Right lobe of liver (tissue), 6 donors: ENCODE data around the gene MYOF. TPM values are rescaled to one million over a fixed set of nuclear protein-coding genes. Genes with fewer than 3 reads are reported as not detected.
A peak's percentile ranks its signal among the peaks of the same experiment; 100 is the strongest.

Source experiments
- ATAC-seq, 4 donors: fragments of 200-7000 bp; cut with Tn5 transposase; one replicate each; pipeline ENCODE4 v1.9.1; 2020; ENCODE audit warnings: mild to moderate bottlenecking in 4 of 4, moderate library complexity in 4 of 4
- DNase-seq, 3 donors: peaks; one replicate each; pipeline ENCODE4 v3.0.0-alpha.2; 2020
- H3K27ac ChIP-seq, 3 donors: fragments of 200-600 bp; one replicate each; pipeline ENCODE4 v1.8.0; 2022
- H3K27me3 ChIP-seq, 2 donors: fragments of 200-600 bp; one replicate each; pipeline ENCODE4 v1.8.0; 2022
- H3K36me3 ChIP-seq, 4 donors: fragments of 200-600 bp; sonication (generic) in 1 of 4; one replicate each; pipeline versions ENCODE4 v1.5.1 to v1.8.0; 2017 to 2022; ENCODE audit warnings: control low read depth in 1 of 4
- H3K4me1 ChIP-seq, 4 donors: fragments of 200-600 bp; sonication (generic) in 1 of 4; one replicate each; pipeline versions ENCODE4 v1.5.1 to v1.8.0; 2017 to 2022; ENCODE audit warnings: control low read depth in 1 of 4
- H3K4me3 ChIP-seq, 3 donors: fragments of 200-600 bp; one replicate each; pipeline ENCODE4 v1.8.0; 2022
- H3K9me3 ChIP-seq, 4 donors: fragments of 200-600 bp; sonication (generic) in 1 of 4; one replicate each; pipeline versions ENCODE4 v1.5.1 to v1.8.0; 2017 to 2022; ENCODE audit warnings: control low read depth in 1 of 4
- CTCF ChIP-seq, 4 donors: fragments of 200-600 bp in 3 of 4; fragments of 450-650 bp in 1 of 4; IDR thresholded peaks; one replicate each; pipeline versions ENCODE4 v1.5.1 to v1.8.0; 2016 to 2022; ENCODE audit warnings: antibody characterized with exemption in 4 of 4, mild to moderate bottlenecking in 2 of 4
- POLR2A ChIP-seq: fragments of 450-650 bp; IDR thresholded peaks from one replicate; pipeline ENCODE4 v1.6.1; 2017; ENCODE audit warnings: antibody characterized with exemption, mild to moderate bottlenecking
- WGBS: methylation state at CpG from one replicate; pipeline ENCODE4 v1.1.6; 2018; ENCODE audit warnings: low coverage, low lambda C conversion rate; ENCODE audit not compliant: insufficient coverage; ENCODE audit errors: missing lambda C conversion rate; 5-methylcytosine and 5-hydroxymethylcytosine counted together
- intact Hi-C, 2 donors: fragments of 100-400 bp; cut with DNase I; formaldehyde crosslinking; loops; one replicate each; pipeline versions ENCODE4 v1.11.2 to v1.14.1; 2022
- total RNA-seq, 6 experiments: library from RNA; depleted of rRNA in 2 of 6; stranded (reverse); fragments of >200 nt in 2 of 6; fragmentation: NEBNext Ultra II Directional in 3 of 6; extraction: Animal tissue kit (Norgen Biotek cat#: 25700) in 3 of 6; gene quantifications; one replicate each; pipeline versions ENCODE4 v1.1.0 to v1.2.4, GENCODE V29; 2016 to 2023
- donor health status: DM: no; HTN: yes; CAD: no.
- donor health status: DM: no; HTN: no; CAD: no.
- donor health status: DM: no; HTN: no; CAD: no.
- donor health status: DM: no; HTN: yes; CAD: no.
- donor health status: DM: no; HTN: yes; CAD: no.

MYOF gene
- total RNA-seq, 6 experiments from 2014 or later = 1.9 to 14.6 (median 3.2) TPM

GRCh38 chr10:93498166-93498565, 16.0 kb upstream of the MYOF start:
- WGBS = 45% methylated on average over 5 of the region's 5 CpGs
- TF ChIP-seq CTCF (IDR thresholded peaks at IDR 0.05) (no peak), POLR2A (no peak)
- ATAC-seq (no peak), DNase-seq (no peak)
- Histone ChIP-seq H3K36me3 (no peaks in the 10 kb centered on the region), H3K4me3 (no peak overlapping the region), H3K9me3 (no peaks in the 10 kb centered on the region), H3K27me3 (no peaks in the 10 kb centered on the region), H3K4me1 (peaks cover 0 to 9% (median 0%) of the 10 kb centered on the region in 4 donors), H3K27ac (no peak overlapping the region)
- intact Hi-C loops = no loop called here

- H3K9me3 ChIP-seq = no peaks in the 10 kb centered on the region
- peak; percentile 97 for DNase-seq
- H3K4me3 ChIP-seq = peak within 1 kb of the TSS; percentile 61 to 65 (median 64)
- no peaks in the 10 kb centered on the region for H3K27me3 ChIP-seq
- ATAC-seq = peak; percentile 100
- H3K4me1 ChIP-seq = peaks cover 0 to 9% (median 0%) of the 10 kb centered on the region in 4 donors
- 2% methylated on average over 17 of the region's 68 CpGs for WGBS
- intact Hi-C loops = no loop called here
- TF ChIP-seq CTCF (IDR thresholded peaks at IDR 0.05) (no peak), POLR2A (no peak)
- no peaks in the 10 kb centered on the region for H3K36me3 ChIP-seq
- no peak within 1 kb of the TSS for H3K27ac ChIP-seq
Measured at GRCh38 chr10:93496322-93497041, 14.3 kb upstream of the MYOF start, which contains the start of gene CEP55. Gene CEP55 (plus strand): TSS chr10:93496612. CDS start chr10:93500052, 3,440 bp downstream.

- DNase-seq = peak in 2 of 3 donors; percentile 33 to 49
- H3K9me3 ChIP-seq = no peaks in the 10 kb centered on the region
- WGBS = under 1% methylated on average over 17 of the region's 28 CpGs
- no peaks in the 10 kb centered on the region for H3K36me3 ChIP-seq
- TF ChIP-seq CTCF (IDR thresholded peaks at IDR 0.05) (no peak), POLR2A (no peak)
- intact Hi-C loops = no loop called here
- H3K4me3 ChIP-seq = peak overlapping the region; percentile 61 to 65 (median 64)
- H3K27ac ChIP-seq = no peak overlapping the region
- no peaks in the 10 kb centered on the region for H3K27me3 ChIP-seq
- peaks cover 0 to 9% (median 0%) of the 10 kb centered on the region in 4 donors for H3K4me1 ChIP-seq
- ATAC-seq = peak; percentile 37 to 61 (median 52)
Measured at GRCh38 chr10:93495654-93496321, 13.7 kb upstream of the MYOF start.

GRCh38 chr10:93494494-93494893, 12.4 kb upstream of the MYOF start:
- no peak overlapping the region for H3K27ac ChIP-seq
- intact Hi-C loops = no loop called here
- peaks cover 0 to 9% (median 0%) of the 10 kb centered on the region in 4 donors for H3K4me1 ChIP-seq
- no peaks in the 10 kb centered on the region for H3K9me3 ChIP-seq
- no peak overlapping the region for H3K4me3 ChIP-seq
- H3K27me3 ChIP-seq = no peaks in the 10 kb centered on the region
- no peak for TF ChIP-seq POLR2A
- no peak for TF ChIP-seq CTCF (IDR thresholded peaks at IDR 0.05)
- DNase-seq = no peak
- WGBS = no CpG with 5 or more reads among the region's 2 CpGs
- no peaks in the 10 kb centered on the region for H3K36me3 ChIP-seq
- no peak for ATAC-seq
